K562 (cell line): ENCODE results near the gene RGS19. TPM values are rescaled to one million over a fixed set of nuclear protein-coding genes. Genes with fewer than 3 reads are reported as not detected.
A peak's percentile ranks its signal among the peaks of the same experiment; 100 is the strongest.

ENCODE experiments used
- COPS2 ChIP-seq: fragments of 450-650 bp; conservative IDR thresholded peaks from 2 replicates; pipeline ENCODE4 v1.6.1; 2016; ENCODE audit warnings: mild to moderate bottlenecking, moderate library complexity
- E2F1 ChIP-seq: sonication (generic); formaldehyde crosslinking; IDR thresholded peaks from 2 replicates; pipeline ENCODE4 v1.8.1; 2023; ENCODE audit warnings: mild to moderate bottlenecking, missing genetic modification reagents, moderate library complexity
- EGR1 ChIP-seq: fragments of 450-650 bp; conservative IDR thresholded peaks from 2 replicates; pipeline ENCODE4 v1.6.1; 2017; ENCODE audit warnings: mild to moderate bottlenecking
- FOS ChIP-seq: IDR thresholded peaks from 3 replicates; pipeline ENCODE4 v1.6.1; 2011; ENCODE audit not compliant: insufficient read length; ENCODE audit errors: extremely low read depth
- HDAC1 ChIP-seq, 2 experiments: fragments of 450-650 bp; IDR thresholded peaks; 2 replicates each; pipeline ENCODE4 v1.6.1; 2016 to 2017; ENCODE audit warnings: inconsistent platforms in 1 of 2, mild to moderate bottlenecking in 1 of 2, moderate library complexity in 1 of 2
- HDGF ChIP-seq: fragments of 450-650 bp; IDR thresholded peaks from 2 replicates; pipeline ENCODE4 v1.6.1; 2016
- KDM4B ChIP-seq, 2 experiments: fragments of 450-650 bp in 1 of 2; sonication (generic) in 1 of 2; IDR thresholded peaks; 2 replicates each; pipeline ENCODE4 v1.6.1; 2016 to 2017; ENCODE audit warnings: borderline replicate concordance in 2 of 2, antibody characterized with exemption in 1 of 2, low read depth in 1 of 2, mild to moderate bottlenecking in 1 of 2
- LEF1 ChIP-seq: fragments of 450-650 bp; IDR thresholded peaks from 2 replicates; pipeline ENCODE4 v1.6.1; 2016; ENCODE audit warnings: mild to moderate bottlenecking
- NEUROD1 ChIP-seq: fragments of 150-350 bp; IDR thresholded peaks from 2 replicates; pipeline ENCODE4 v1.6.1; 2014; ENCODE audit warnings: borderline replicate concordance, low read length, low read depth; ENCODE audit not compliant: partially characterized antibody
- SAP30 ChIP-seq: fragments of 200-600 bp; sonication (generic); IDR thresholded peaks from 2 replicates; pipeline ENCODE4 v1.6.1; 2012; ENCODE audit warnings: borderline replicate concordance, low read depth, mild to moderate bottlenecking, moderate library complexity, low read length, control low read depth, inconsistent platforms; ENCODE audit not compliant: insufficient read depth, poor library complexity, severe bottlenecking
- SIX5 ChIP-seq, 2 experiments: IDR thresholded peaks; 2 replicates each; pipeline ENCODE4 v1.6.1; 2011; ENCODE audit warnings: low read length in 2 of 2, borderline replicate concordance in 1 of 2, low read depth in 1 of 2, mild to moderate bottlenecking in 1 of 2, moderate library complexity in 1 of 2; ENCODE audit not compliant: insufficient read depth in 1 of 2
- SMC3 ChIP-seq: conservative IDR thresholded peaks from 2 replicates; pipeline ENCODE4 v1.6.1; 2011; ENCODE audit warnings: low read depth, low read length, improper control_type of control experiment; ENCODE audit not compliant: insufficient read depth
- TFE3 ChIP-seq: fragments of 450-650 bp; formaldehyde crosslinking; IDR thresholded peaks from 2 replicates; pipeline ENCODE4 v1.4.0; 2020; ENCODE audit warnings: mild to moderate bottlenecking, mixed read lengths
- XRCC5 ChIP-seq: fragments of 200-400 bp; formaldehyde crosslinking; IDR thresholded peaks from 2 replicates; pipeline ENCODE4 v1.6.1; 2017; ENCODE audit warnings: low read depth, mild to moderate bottlenecking, low read length
- ZBTB43 ChIP-seq: sonication (generic); formaldehyde crosslinking; IDR thresholded peaks from 2 replicates; pipeline ENCODE4 v1.8.0; 2023; ENCODE audit warnings: mild to moderate bottlenecking, missing genetic modification reagents
- ZNF134 ChIP-seq: fragments of 250-450 bp; sonication (Bioruptor Pico); conservative IDR thresholded peaks from 2 replicates; pipeline ENCODE4 v1.4.0; 2020
- ZNF518B ChIP-seq: fragments of 250-450 bp; sonication (Bioruptor Pico); IDR thresholded peaks from 2 replicates; pipeline ENCODE4 v1.5.0; 2021; ENCODE audit warnings: mild to moderate bottlenecking, moderate library complexity
- polyA plus RNA-seq, 8 experiments: library from polyadenylated mRNA; depleted of rRNA in 4 of 8; stranded (reverse) in 5 of 8; unstranded in 3 of 8; fragments of >200 nt; fragmentation: Nextera tagmentation in 2 of 8; fragmentation: Illumina TruSeq in 1 of 8; extraction: Ambion mirVana in 2 of 8; extraction: Trizol in 1 of 8; gene quantifications; 2 replicates each; pipeline versions ENCODE4 v1.2.1 to v1.2.3, GENCODE V29; 2011 to 2014; ENCODE audit warnings: inconsistent platforms in 1 of 8, missing spikeins in 1 of 8
- total RNA-seq, 7 experiments: library from RNA; depleted of rRNA in 6 of 7; stranded (reverse); fragments of >200 nt in 6 of 7; fragmentation: Illumina TruSeq in 2 of 7; extraction: Trizol in 2 of 7; gene quantifications; 2 replicates each; pipeline versions ENCODE4 v1.2.1 to v1.2.3, GENCODE V29; 2011 to 2021; ENCODE audit warnings: low replicate concordance in 1 of 7
- TF ChIP-seq, protein P1 (sequence below): conservative IDR thresholded peaks from 2 replicates; pipeline ENCODE4 v1.6.1; 2011; ENCODE audit warnings: low read depth, mild to moderate bottlenecking, low read length; ENCODE audit not compliant: control insufficient read depth

The RGS19 gene
- total and polyA plus RNA-seq, 9 of the 15 experiments (the other 6 are each of a cell fraction or from before 2014, with no cell fraction given): 0.41 to 23.7 (median 14.6) TPM

DNA sequence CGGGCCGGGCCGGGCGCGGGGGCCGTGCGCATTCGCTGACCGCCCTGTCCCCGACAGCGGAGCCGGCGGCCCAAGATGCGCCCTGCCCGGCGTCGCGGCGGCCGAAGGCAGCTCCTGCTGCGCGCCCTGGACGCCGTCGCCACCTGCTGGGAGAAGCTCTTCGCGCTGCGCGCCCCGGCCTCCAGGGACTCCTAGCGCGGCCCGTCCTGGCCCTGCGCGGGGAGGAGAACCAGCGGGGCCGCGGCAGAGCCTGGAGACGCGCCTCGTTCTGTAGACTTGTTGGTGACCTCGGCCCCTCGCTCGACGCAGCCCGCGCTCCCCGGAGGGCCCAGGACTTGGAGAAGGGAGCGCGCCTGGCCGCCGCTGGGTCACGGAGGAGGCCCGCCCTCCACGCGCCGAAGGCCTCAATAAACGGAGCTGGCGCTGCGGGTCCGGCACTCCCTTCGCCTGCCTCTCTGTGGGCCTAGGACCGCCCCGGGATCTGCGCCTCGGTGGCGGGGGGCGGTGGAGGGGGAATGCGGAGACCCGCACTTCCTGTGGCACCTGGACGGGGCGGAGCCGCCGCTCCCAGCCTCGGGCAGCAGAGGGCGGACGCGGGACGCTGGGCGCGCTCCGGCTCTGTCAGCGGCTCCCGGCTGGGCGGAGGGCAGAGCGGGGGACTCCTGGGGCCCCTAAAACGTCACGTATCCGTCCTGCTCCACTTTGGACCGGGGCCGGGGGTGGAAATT, 40.6 kb downstream of the RGS19 start (continued):
- TF ChIP-seq EGR1 (0 out of 2 replicates have a peak, but pooled peaks have one; percentile 16), KDM4B (IDR thresholded peaks at IDR 0.05; ENCODE audit: borderline replicate concordance in 2 of 2, low read depth in 1 of 2) (peak in 1 of 2 experiments; percentile 16; a peak in 1 of 4 replicates), SMC3 (peak; percentile 40), NEUROD1 (no peak), TFE3 (no peak), XRCC5 (no peak; the same call in 1 of the 2 replicates), ZBTB43 (no peak), ZNF134 (CRISPR knock-in tag) (no peak), HDAC1 (IDR thresholded peaks at IDR 0.05) (no peak), HDGF (no peak), FOS (no peak), E2F1 (CRISPR knock-in tag) (peak; percentile 71; the same call in 1 of the 2 replicates), COPS2 (no peak), ZNF518B (CRISPR knock-in tag) (no peak), SIX5 (IDR thresholded peaks at IDR 0.05; ENCODE audit: borderline replicate concordance in 1 of 2, insufficient read depth in 1 of 2, low read depth in 1 of 2, low read length in 2 of 2) (no peak), LEF1 (no peak), SAP30 (no peak)
- TF ChIP-seq, protein P1, sequence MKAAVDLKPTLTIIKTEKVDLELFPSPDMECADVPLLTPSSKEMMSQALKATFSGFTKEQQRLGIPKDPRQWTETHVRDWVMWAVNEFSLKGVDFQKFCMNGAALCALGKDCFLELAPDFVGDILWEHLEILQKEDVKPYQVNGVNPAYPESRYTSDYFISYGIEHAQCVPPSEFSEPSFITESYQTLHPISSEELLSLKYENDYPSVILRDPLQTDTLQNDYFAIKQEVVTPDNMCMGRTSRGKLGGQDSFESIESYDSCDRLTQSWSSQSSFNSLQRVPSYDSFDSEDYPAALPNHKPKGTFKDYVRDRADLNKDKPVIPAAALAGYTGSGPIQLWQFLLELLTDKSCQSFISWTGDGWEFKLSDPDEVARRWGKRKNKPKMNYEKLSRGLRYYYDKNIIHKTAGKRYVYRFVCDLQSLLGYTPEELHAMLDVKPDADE: no peak
